Measurements from ENCODE around the gene KDM7A.

KDM7A gene

DNA sequence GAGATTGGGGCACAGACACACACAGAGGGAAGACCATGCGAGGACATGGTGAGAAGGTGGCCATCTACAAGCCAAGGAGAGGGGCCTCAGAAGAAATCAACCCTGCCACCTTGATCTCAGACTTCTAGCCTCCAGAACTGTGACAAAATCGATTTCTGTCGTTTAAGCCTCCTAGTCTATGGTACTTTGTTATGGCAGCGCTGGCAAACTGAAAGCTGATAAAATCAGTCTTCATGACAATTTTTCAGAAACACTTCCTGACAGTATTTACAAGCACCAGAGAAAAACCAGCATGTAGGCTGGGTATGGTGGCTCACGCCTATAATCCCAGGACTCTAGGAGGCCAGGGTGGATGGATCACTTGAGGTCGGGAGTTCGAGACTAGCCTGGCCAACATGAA is 118.3 kb downstream of the KDM7A start:
- DNase-seq (ENCODE audit: low read depth), result no peak
- TF ChIP-seq, protein P1, sequence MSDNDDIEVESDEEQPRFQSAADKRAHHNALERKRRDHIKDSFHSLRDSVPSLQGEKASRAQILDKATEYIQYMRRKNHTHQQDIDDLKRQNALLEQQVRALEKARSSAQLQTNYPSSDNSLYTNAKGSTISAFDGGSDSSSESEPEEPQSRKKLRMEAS (IDR thresholded peaks at IDR 0.05; ENCODE audit: low read depth, low read length), result no peak
- TF ChIP-seq, protein P2, sequence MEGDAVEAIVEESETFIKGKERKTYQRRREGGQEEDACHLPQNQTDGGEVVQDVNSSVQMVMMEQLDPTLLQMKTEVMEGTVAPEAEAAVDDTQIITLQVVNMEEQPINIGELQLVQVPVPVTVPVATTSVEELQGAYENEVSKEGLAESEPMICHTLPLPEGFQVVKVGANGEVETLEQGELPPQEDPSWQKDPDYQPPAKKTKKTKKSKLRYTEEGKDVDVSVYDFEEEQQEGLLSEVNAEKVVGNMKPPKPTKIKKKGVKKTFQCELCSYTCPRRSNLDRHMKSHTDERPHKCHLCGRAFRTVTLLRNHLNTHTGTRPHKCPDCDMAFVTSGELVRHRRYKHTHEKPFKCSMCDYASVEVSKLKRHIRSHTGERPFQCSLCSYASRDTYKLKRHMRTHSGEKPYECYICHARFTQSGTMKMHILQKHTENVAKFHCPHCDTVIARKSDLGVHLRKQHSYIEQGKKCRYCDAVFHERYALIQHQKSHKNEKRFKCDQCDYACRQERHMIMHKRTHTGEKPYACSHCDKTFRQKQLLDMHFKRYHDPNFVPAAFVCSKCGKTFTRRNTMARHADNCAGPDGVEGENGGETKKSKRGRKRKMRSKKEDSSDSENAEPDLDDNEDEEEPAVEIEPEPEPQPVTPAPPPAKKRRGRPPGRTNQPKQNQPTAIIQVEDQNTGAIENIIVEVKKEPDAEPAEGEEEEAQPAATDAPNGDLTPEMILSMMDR (IDR thresholded peaks at IDR 0.05; ENCODE audit: low read depth, low read length), result no peak
- TF ChIP-seq POLR2A (IDR thresholded peaks at IDR 0.05; ENCODE audit: extremely low read depth, insufficient read length) (no peak), MYC (IDR thresholded peaks at IDR 0.05; ENCODE audit: low read depth, low read length) (no peak)
- H3K4me3 ChIP-seq (ENCODE audit: low read depth, low read length), result no peak overlapping the region

DNA sequence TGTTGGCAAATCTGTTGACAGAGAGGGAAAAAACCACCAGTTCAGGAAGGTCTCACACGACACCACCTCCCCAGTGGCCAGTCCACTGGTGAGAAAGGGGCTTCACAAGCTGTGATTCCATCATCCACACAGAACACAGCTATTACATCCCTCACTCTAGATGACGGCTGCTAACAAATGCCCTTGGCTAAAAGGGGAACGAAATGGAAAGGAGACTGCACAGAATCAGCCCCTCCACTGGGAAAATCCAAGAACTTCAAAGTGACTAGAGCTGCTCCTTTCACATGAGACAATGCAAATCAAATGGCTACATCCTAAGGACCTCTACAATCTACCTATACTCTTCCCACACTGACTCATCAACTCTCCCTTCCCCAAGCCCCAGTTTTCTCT is 119.6 kb downstream of the KDM7A start:
- TF ChIP-seq POLR2A (IDR thresholded peaks at IDR 0.05; ENCODE audit: extremely low read depth, insufficient read length) (no peak), MYC (IDR thresholded peaks at IDR 0.05; ENCODE audit: low read depth, low read length) (no peak)
- TF ChIP-seq, protein P2 (IDR thresholded peaks at IDR 0.05; ENCODE audit: low read depth, low read length), result no peak
- TF ChIP-seq, protein P1 (IDR thresholded peaks at IDR 0.05; ENCODE audit: low read depth, low read length), result no peak

DNA sequence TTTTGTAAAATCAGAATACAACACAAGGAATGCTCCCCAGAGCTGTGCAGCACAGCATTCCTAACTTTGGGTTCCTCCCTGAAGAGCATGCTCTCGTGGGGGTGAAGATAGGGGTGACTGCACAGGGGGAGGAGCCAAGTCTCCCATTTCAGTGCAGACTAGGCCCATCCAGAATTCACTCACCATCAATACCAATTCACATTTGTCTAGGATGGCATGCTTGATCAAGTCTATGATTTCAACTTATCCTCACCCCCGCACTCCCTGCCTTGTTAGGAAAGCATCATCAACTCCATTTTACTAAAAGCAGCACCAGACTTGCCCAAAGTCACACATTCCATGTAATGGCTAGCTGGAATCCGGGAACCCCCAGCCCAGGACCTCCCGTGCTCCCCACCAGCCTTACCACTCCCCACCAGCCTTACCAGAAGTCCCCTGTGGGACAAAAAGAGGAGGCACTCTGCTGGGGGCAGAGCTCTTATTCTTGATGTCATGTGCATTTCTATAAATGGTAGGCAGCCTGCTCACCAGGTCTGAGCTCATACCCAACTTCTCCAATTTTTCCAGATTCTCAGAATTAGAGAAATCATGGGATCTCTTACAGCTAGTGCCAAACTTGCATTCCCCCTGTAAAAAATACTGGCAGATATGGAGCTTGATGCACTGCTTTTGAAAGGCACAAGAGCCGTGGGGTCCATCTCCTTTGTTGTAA is 120.2 kb downstream of the KDM7A start:
- no peak for DNase-seq (ENCODE audit: low read depth)
- TF ChIP-seq POLR2A (IDR thresholded peaks at IDR 0.05; ENCODE audit: extremely low read depth, insufficient read length) (no peak), MYC (IDR thresholded peaks at IDR 0.05; ENCODE audit: low read depth, low read length) (no peak)
- TF ChIP-seq, protein P1 (IDR thresholded peaks at IDR 0.05; ENCODE audit: low read depth, low read length), result no peak
- TF ChIP-seq, protein P2 (IDR thresholded peaks at IDR 0.05; ENCODE audit: low read depth, low read length), result no peak
- H3K4me3 ChIP-seq (ENCODE audit: low read depth, low read length), result no peak overlapping the region

More for the DNA sequence above, 119.6 kb downstream of the KDM7A start:
- H3K4me3 ChIP-seq (ENCODE audit: low read depth, low read length), result no peak overlapping the region
- DNase-seq (ENCODE audit: low read depth), result no peak

DNA sequence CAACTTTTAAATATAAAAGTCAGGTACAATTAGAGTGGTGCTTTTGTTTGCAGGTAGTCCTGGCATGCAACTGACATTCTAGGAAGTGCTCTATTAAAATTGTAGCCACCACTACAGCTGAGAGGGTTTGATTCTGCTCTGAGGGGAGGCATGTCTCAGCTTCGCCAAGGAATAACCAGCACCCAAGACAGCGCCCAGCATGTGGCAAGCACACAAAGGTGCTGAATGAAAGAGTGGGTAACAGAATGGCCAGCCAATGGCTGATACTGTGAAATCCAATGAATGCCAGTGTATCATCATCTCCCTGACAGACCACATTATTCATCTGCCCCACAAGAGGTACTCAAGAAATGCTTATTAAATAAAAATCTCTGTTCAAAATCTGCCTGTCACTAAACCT is 121.0 kb downstream of the KDM7A start:
- TF ChIP-seq, protein P2 (IDR thresholded peaks at IDR 0.05; ENCODE audit: low read depth, low read length), result no peak
- TF ChIP-seq MYC (IDR thresholded peaks at IDR 0.05; ENCODE audit: low read depth, low read length), result no peak
- TF ChIP-seq, protein P1 (IDR thresholded peaks at IDR 0.05; ENCODE audit: low read depth, low read length), result no peak
- no peak for TF ChIP-seq POLR2A (IDR thresholded peaks at IDR 0.05; ENCODE audit: extremely low read depth, insufficient read length)
- H3K4me3 ChIP-seq (ENCODE audit: low read depth, low read length), result no peak overlapping the region
- DNase-seq (ENCODE audit: low read depth), result no peak

GRCh38 chr7:140054751-140055150 is 122.0 kb downstream of the KDM7A start:
- no peak overlapping the region for H3K4me3 ChIP-seq (ENCODE audit: low read depth, low read length)
- DNase-seq (ENCODE audit: low read depth), result no peak
- TF ChIP-seq MYC (IDR thresholded peaks at IDR 0.05; ENCODE audit: low read depth, low read length) (no peak), POLR2A (IDR thresholded peaks at IDR 0.05; ENCODE audit: extremely low read depth, insufficient read length) (no peak)
- TF ChIP-seq, protein P1 (IDR thresholded peaks at IDR 0.05; ENCODE audit: low read depth, low read length), result no peak
- TF ChIP-seq, protein P2 (IDR thresholded peaks at IDR 0.05; ENCODE audit: low read depth, low read length), result no peak

All from NB4 (cell line).